Measurements from ENCODE around the gene TENT4B. TPM values are rescaled to one million over a fixed set of nuclear protein-coding genes. Genes with fewer than 3 reads are reported as not detected.
"Not testable (repeated sequence)": the region's sequence is repeated elsewhere in the genome, so short reads cannot be mapped to it uniquely, and the experiment has no call there.

TENT4B gene
- polyA plus RNA-seq, 1 experiment, result 7.2 TPM

DNA sequence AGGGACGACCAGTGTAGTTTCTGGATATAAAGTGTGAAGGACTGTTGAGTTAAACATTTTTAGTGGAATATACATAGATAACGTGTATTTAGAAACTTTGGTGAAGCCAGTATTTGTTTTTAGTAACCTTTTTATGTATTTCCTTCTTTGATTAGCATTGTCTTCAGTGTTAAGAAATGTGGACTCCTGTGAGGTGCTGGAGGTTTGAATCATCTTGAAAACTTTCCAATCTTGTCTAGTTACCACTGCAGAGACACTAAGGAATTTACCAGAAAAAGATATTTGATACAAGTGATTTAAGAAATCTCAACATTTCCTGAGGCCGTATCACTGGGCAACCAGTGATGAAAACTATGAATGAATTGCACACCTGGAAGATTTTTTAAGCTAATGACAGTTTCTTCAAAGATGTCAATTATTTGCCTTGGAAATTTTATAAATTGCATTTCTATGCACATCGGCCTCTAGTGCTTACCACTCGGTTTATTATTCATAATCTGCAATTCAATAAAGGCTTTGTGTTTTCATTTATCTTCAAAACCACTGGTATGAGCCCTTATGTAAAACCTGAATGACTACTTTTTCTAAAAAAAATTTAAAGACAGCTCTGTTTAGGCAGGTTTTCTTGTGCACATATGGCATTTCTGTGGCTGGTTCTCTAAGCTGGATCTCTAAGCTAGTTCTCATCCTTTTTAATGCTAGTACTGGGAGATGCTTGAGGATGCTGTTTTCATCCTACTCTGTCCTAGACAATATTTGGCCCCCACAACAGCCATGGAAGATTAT, 81.9 kb downstream of the TENT4B start:
- CTCF ChIA-PET, result interaction anchor here (1.3 kb wide), 1 partner anchor 21 kb away, joined by 3 read pairs; no protein-coding TSS in a partner anchor
- Histone ChIP-seq H3K36me3 (ENCODE audit: control insufficient read depth, insufficient read depth, low read length) (no peaks in the 10 kb centered on the region), H3K27me3 (ENCODE audit: control insufficient read depth, insufficient read depth, low read length) (peaks cover 4% of the 10 kb centered on the region), H3K4me3 (ENCODE audit: low read depth, low read length) (no peak overlapping the region)
- POLR2A ChIA-PET, result no interaction called here
- no peak for DNase-seq (ENCODE audit: low read depth)
- TF ChIP-seq, protein P1, sequence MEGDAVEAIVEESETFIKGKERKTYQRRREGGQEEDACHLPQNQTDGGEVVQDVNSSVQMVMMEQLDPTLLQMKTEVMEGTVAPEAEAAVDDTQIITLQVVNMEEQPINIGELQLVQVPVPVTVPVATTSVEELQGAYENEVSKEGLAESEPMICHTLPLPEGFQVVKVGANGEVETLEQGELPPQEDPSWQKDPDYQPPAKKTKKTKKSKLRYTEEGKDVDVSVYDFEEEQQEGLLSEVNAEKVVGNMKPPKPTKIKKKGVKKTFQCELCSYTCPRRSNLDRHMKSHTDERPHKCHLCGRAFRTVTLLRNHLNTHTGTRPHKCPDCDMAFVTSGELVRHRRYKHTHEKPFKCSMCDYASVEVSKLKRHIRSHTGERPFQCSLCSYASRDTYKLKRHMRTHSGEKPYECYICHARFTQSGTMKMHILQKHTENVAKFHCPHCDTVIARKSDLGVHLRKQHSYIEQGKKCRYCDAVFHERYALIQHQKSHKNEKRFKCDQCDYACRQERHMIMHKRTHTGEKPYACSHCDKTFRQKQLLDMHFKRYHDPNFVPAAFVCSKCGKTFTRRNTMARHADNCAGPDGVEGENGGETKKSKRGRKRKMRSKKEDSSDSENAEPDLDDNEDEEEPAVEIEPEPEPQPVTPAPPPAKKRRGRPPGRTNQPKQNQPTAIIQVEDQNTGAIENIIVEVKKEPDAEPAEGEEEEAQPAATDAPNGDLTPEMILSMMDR (IDR thresholded peaks at IDR 0.05; ENCODE audit: insufficient read depth, low read depth, low read length), result no peak

DNA sequence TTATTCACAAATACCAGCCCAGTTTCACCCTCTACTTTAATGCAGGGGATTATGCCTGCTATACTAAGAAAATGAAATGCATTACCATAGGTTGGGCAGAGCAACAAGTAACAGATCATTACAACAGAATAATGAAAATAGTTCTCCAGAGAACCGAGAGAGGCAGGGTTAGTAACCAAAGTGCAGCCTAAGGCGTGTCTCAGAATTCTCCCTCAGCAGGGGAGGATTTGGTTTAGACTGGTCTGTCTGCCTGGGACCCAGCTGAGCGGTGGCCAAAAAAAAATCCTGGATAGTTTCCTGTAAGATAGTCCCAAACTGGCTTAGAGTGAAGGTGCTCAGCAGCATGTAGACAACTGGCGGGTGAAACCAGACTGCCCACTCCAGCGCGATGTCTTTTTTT, 82.5 kb downstream of the TENT4B start:
- no peaks in the 10 kb centered on the region for H3K36me3 ChIP-seq (ENCODE audit: control insufficient read depth, insufficient read depth, low read length)
- ChIA-PET CTCF (interaction anchor here (0.7 to 1.3 kb wide), 2 partner anchors 22 to 451 kb away, joined by 3 read pairs; no protein-coding TSS in a partner anchor), POLR2A (no interaction called here)
- no peak overlapping the region for H3K4me3 ChIP-seq (ENCODE audit: low read depth, low read length)
- DNase-seq (ENCODE audit: low read depth), result no peak
- peaks cover 4% of the 10 kb centered on the region for H3K27me3 ChIP-seq (ENCODE audit: control insufficient read depth, insufficient read depth, low read length)
- TF ChIP-seq, protein P1 (IDR thresholded peaks at IDR 0.05; ENCODE audit: insufficient read depth, low read depth, low read length), result no peak

DNA sequence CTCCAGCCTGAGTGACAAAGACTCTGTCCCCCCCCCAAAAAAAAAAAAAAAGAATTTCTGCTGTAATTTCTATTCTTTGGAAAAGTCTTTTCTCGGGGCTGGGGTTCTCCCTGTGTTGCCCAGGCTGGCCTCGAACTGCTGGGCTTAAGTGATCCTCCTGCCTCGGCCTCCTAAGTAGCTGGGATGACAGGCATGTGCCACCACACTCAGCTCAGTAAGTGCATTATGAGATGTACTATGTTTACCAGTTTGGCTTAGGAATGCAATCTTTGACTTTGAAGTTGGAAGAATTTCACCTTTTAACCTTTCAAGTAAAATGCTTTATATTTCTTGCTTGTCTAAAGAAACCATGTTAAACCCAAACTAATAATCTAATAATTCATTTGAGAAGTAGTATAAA, 85.2 kb downstream of the TENT4B start:
- ChIA-PET POLR2A (no interaction called here), CTCF (interaction anchor here (1.0 to 3.7 kb wide), 2 partner anchors 12 to 118 kb away, joined by 3 to 13 read pairs; no protein-coding TSS in a partner anchor)
- H3K27me3 ChIP-seq (ENCODE audit: control insufficient read depth, insufficient read depth, low read length), result peaks cover 4% of the 10 kb centered on the region
- no peak overlapping the region for H3K4me3 ChIP-seq (ENCODE audit: low read depth, low read length)
- DNase-seq (ENCODE audit: low read depth), result no peak
- H3K36me3 ChIP-seq (ENCODE audit: control insufficient read depth, insufficient read depth, low read length), result no peaks in the 10 kb centered on the region
- TF ChIP-seq, protein P1 (IDR thresholded peaks at IDR 0.05; ENCODE audit: insufficient read depth, low read depth, low read length), result no peak

DNA sequence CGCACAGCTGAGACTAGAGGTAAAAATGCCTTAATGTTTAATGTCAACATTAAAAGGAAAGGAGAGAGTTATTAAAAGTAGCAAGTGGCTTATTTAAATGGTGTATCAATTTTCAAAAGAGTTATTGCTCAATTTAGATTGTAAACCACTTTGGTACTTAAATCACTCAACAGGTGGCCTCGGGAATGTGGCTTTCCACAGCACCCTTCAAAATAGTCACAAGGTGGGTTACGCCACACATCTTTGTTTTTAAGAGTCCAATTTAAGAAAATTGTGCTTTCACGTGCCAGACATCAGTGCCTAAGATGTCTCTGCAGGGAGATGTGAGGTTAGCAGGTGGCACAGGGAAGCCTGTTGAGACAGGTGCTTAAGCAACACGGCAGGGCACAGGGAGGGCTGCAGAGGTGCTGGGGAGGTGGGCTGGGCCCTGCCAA, 85.8 kb downstream of the TENT4B start:
- CTCF ChIA-PET, result interaction anchor here (1.0 to 3.7 kb wide), 2 partner anchors 11 to 117 kb away, joined by 3 to 13 read pairs; no protein-coding TSS in a partner anchor
- POLR2A ChIA-PET, result no interaction called here
- no peak for DNase-seq (ENCODE audit: low read depth)
- TF ChIP-seq, protein P1 (IDR thresholded peaks at IDR 0.05; ENCODE audit: insufficient read depth, low read depth, low read length), result no peak
- Histone ChIP-seq H3K27me3 (ENCODE audit: control insufficient read depth, insufficient read depth, low read length) (peaks cover 4% of the 10 kb centered on the region), H3K4me3 (ENCODE audit: low read depth, low read length) (no peak overlapping the region), H3K36me3 (ENCODE audit: control insufficient read depth, insufficient read depth, low read length) (no peaks in the 10 kb centered on the region)

DNA sequence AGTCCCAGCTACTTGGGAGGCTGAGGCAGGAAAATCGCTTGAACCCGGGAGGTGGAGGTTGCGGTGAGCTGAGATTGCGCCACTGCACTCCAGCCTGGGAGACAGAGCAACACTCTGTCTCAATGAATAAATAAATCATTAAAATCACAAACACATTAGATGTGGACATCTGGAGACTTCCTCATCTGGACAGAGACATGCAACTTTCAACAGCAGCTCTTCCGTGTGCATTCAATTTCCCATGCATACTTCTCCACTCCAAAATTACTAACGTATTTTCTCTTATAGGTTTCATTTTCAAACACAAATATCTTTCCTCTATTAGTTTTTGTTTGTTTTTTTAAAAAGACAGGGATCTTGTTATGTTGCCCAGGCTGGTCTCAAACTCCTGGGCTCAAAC, 89.9 kb downstream of the TENT4B start:
- DNase-seq (ENCODE audit: low read depth), result peak; percentile 50
- CTCF ChIA-PET, result interaction anchor here (0.7 to 1.8 kb wide), 5 partner anchors 9 to 177 kb away, joined by 3 to 6 read pairs (median 3); no protein-coding TSS in a partner anchor
- POLR2A ChIA-PET; H3K4me3 ChIP-seq (ENCODE audit: low read depth, low read length); H3K27me3 ChIP-seq (ENCODE audit: control insufficient read depth, insufficient read depth, low read length); H3K36me3 ChIP-seq (ENCODE audit: control insufficient read depth, insufficient read depth, low read length): not testable (repeated sequence)

All from BJ (cell line).